KG1 (cell line): ENCODE results near the gene MEGF10.
"Not testable (repeated sequence)": the region's sequence is repeated elsewhere in the genome, so short reads cannot be mapped to it uniquely, and the experiment has no call there.

Experiments
- DNase-seq: peaks from one replicate; lab custom pipeline; 2025; lab: John Stamatoyannopoulos, UW

MEGF10 gene

GRCh38 chr5:127298036-127298429 is 7.4 kb downstream of the MEGF10 start:
- DNase-seq = no peak

GRCh38 chr5:127298656-127299055 is 8.1 kb downstream of the MEGF10 start:
- no peak for DNase-seq

GRCh38 chr5:127299678-127300077 is 9.1 kb downstream of the MEGF10 start:
- no peak for DNase-seq

GRCh38 chr5:127302509-127302908 is 11.9 kb downstream of the MEGF10 start:
- DNase-seq = no peak

GRCh38 chr5:127303404-127303803 is 12.8 kb downstream of the MEGF10 start:
- no peak for DNase-seq

GRCh38 chr5:127305493-127305892 is 14.9 kb downstream of the MEGF10 start:
- DNase-seq = no peak

GRCh38 chr5:127306036-127306435 is 15.4 kb downstream of the MEGF10 start:
- no peak for DNase-seq

- no peak for DNase-seq
Observed at GRCh38 chr5:127306647-127307046, 16.1 kb downstream of the MEGF10 start.

GRCh38 chr5:127307868-127308267 is 17.3 kb downstream of the MEGF10 start:
- DNase-seq = no peak

GRCh38 chr5:127308325-127308724 is 17.7 kb downstream of the MEGF10 start:
- DNase-seq = not testable (repeated sequence)

GRCh38 chr5:127308945-127309344 is 18.3 kb downstream of the MEGF10 start:
- DNase-seq = no peak

GRCh38 chr5:127311349-127311748 is 20.8 kb downstream of the MEGF10 start:
- DNase-seq = no peak

GRCh38 chr5:127311781-127312525 is 21.4 kb downstream of the MEGF10 start:
- DNase-seq = no peak

- no peak for DNase-seq
Observed at GRCh38 chr5:127313379-127313778, 22.8 kb downstream of the MEGF10 start.

- peak; percentile 1 for DNase-seq
Observed at GRCh38 chr5:127313847-127314473, 23.4 kb downstream of the MEGF10 start.

GRCh38 chr5:127316011-127316410 is 25.4 kb downstream of the MEGF10 start:
- DNase-seq = no peak

GRCh38 chr5:127317385-127317784 is 26.8 kb downstream of the MEGF10 start:
- DNase-seq = not testable (repeated sequence)

- no peak for DNase-seq
Observed at GRCh38 chr5:127320032-127320965, 29.7 kb downstream of the MEGF10 start.

- DNase-seq = no peak
Observed at GRCh38 chr5:127321465-127321864, 30.9 kb downstream of the MEGF10 start.

- no peak for DNase-seq
Observed at GRCh38 chr5:127322403-127322802, 31.8 kb downstream of the MEGF10 start.

GRCh38 chr5:127324756-127325155 is 34.2 kb downstream of the MEGF10 start:
- no peak for DNase-seq

GRCh38 chr5:127326431-127326830 is 35.8 kb downstream of the MEGF10 start:
- no peak for DNase-seq
